ENCODE measurements around the gene DACH2. TPM values are rescaled to one million over a fixed set of nuclear protein-coding genes. Genes with fewer than 3 reads are reported as not detected.
A peak's percentile ranks its signal among the peaks of the same experiment; 100 is the strongest.

DACH2 gene
- total RNA-seq, 1 experiment from 2014 or later: 1.0 TPM

DNA sequence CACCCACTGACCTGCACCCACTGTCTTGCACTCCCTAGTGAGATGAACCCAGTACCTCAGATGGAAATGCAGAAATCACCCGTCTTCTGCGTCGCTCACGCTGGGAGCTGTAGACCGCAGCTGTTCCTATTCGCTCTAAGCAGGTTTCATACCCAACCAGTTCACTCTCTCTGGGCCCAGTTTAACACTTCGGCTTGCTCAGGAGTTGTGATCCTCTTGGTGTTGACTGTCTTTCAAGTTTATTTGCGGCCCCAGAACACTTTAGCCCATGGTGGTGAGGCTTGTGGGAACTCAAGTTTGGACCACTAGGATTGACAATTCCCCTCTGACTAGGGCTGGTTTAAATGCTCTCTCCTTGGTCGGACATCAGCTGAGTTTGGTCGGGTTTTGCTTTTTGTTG lies 147.0 kb downstream of the DACH2 start:
- Histone ChIP-seq H2BK5ac (ENCODE audit: insufficient read length, low read length) (no peak overlapping the region), H4K20me1 (ENCODE audit: control insufficient read depth, insufficient read depth, insufficient read length) (no peaks in the 10 kb centered on the region), H3K23me2 (ENCODE audit: insufficient read length, low read depth, low read length, poor library complexity, severe bottlenecking) (no peaks in the 10 kb centered on the region), H3K79me1 (ENCODE audit: insufficient read depth, low read depth, low read length, poor library complexity, severe bottlenecking) (no peaks in the 10 kb centered on the region), H3K18ac (ENCODE audit: insufficient read length, low read depth, low read length) (no peak overlapping the region), H3K56ac (ENCODE audit: insufficient read length, low read depth, low read length) (no peak overlapping the region), H2AFZ (ENCODE audit: low read length) (peak overlapping the region; percentile 96), H3K79me2 (ENCODE audit: insufficient read depth, low read length) (no peaks in the 10 kb centered on the region), H3K14ac (ENCODE audit: insufficient read depth, low read length) (no peak overlapping the region), H3K9me3 (ENCODE audit: control insufficient read depth, low read depth, low read length) (no peaks in the 10 kb centered on the region), H3K23ac (ENCODE audit: insufficient read length, low read depth, low read length) (no peak overlapping the region), H3K9ac (ENCODE audit: extremely low read depth, insufficient read length, low read length) (no peak overlapping the region), H2AK5ac (ENCODE audit: insufficient read length, low read length) (no peak overlapping the region), H3K4ac (ENCODE audit: low read depth, low read length) (no peak overlapping the region), H2BK12ac (ENCODE audit: insufficient read length, low read depth, low read length) (no peak overlapping the region), H3K27me3 (ENCODE audit: insufficient read depth, low read length) (no peaks in the 10 kb centered on the region), H4K5ac (ENCODE audit: insufficient read length, low read depth, low read length) (no peak overlapping the region), H3K4me1 (ENCODE audit: insufficient read depth, low read length) (peaks cover 3% of the 10 kb centered on the region; the same call in 1 of the 2 replicates), H3K27ac (ENCODE audit: insufficient read length, low read depth, low read length) (no peak overlapping the region), H3K4me2 (ENCODE audit: insufficient read depth, insufficient read length, low read length) (no peak overlapping the region), H2BK15ac (ENCODE audit: low read depth, low read length) (no peak overlapping the region), H2BK20ac (ENCODE audit: low read depth, low read length, poor library complexity, severe bottlenecking) (no peak overlapping the region), H4K91ac (ENCODE audit: insufficient read length, low read depth, low read length) (no peak overlapping the region), H4K8ac (replicated peaks; ENCODE audit: insufficient read length, low read depth, low read length) (no peak overlapping the region), H3T11ph (ENCODE audit: low read length) (no peak overlapping the region), H2BK120ac (ENCODE audit: low read depth, low read length, poor library complexity, severe bottlenecking) (no peak overlapping the region)
- Mint-ChIP-seq H3K36me3 (ENCODE audit: insufficient read depth in 1 of 3, low read depth in 3 of 3) (peaks cover 0 to 4% (median 2%) of the 10 kb centered on the region in 3 experiments; a peak in 2 of 7 replicates), H3K27me3 (ENCODE audit: low read depth) (peaks cover 1% of the 10 kb centered on the region; the same call in 1 of the 2 replicates), H3K27ac (peak overlapping the region; percentile 48 to 95 (median 81); a peak in 4 of 7 replicates), H3K4me3 (peak overlapping the region; percentile 58 to 69), H3K9me3 (peaks cover 5 to 21% of the 10 kb centered on the region in 2 experiments; a peak in 4 of 5 replicates), H3K4me1 (peaks cover 6 to 8% of the 10 kb centered on the region in 2 experiments)
- TF ChIP-seq, protein P1, sequence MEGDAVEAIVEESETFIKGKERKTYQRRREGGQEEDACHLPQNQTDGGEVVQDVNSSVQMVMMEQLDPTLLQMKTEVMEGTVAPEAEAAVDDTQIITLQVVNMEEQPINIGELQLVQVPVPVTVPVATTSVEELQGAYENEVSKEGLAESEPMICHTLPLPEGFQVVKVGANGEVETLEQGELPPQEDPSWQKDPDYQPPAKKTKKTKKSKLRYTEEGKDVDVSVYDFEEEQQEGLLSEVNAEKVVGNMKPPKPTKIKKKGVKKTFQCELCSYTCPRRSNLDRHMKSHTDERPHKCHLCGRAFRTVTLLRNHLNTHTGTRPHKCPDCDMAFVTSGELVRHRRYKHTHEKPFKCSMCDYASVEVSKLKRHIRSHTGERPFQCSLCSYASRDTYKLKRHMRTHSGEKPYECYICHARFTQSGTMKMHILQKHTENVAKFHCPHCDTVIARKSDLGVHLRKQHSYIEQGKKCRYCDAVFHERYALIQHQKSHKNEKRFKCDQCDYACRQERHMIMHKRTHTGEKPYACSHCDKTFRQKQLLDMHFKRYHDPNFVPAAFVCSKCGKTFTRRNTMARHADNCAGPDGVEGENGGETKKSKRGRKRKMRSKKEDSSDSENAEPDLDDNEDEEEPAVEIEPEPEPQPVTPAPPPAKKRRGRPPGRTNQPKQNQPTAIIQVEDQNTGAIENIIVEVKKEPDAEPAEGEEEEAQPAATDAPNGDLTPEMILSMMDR (conservative IDR thresholded peaks at IDR 0.05): no peak
- peak; percentile 24 for DNase-seq
- no CpG with 5 or more reads among the region's 10 CpGs for WGBS (ENCODE audit: extremely low coverage, insufficient read length, low lambda C conversion rate)
